Esophagus squamous epithelium (tissue), 4 donors: ENCODE measurements around the gene CNOT4.

Source experiments
- CTCF ChIP-seq, 6 experiments: fragments of 450-650 bp in 4 of 6; fragments of 200-600 bp in 2 of 6; sonication (generic) in 2 of 6; IDR thresholded peaks; one replicate each; pipeline ENCODE4 v1.5.1; 2016 to 2019; ENCODE audit warnings: antibody characterized with exemption in 6 of 6, mild to moderate bottlenecking in 4 of 6, moderate library complexity in 4 of 6
- POLR2A ChIP-seq, 4 donors: fragments of 450-650 bp; IDR thresholded peaks; one replicate each; pipeline ENCODE4 v1.6.1; 2017; ENCODE audit warnings: antibody characterized with exemption in 4 of 4, mild to moderate bottlenecking in 4 of 4, moderate library complexity in 3 of 4

GRCh38 chr7:135352285-135352684 is 157.6 kb downstream of the CNOT4 start:
- TF ChIP-seq POLR2A (IDR thresholded peaks at IDR 0.05) (no peak), CTCF (IDR thresholded peaks at IDR 0.05) (no peak)
